GM19238 (cell line): ENCODE measurements around the gene ANKS6.

Experiments used
- DNase-seq: peaks from one replicate; pipeline ENCODE4 v3.0.0; 2011; ENCODE audit warnings: low spot score; ENCODE audit not compliant: insufficient read length

ANKS6 gene

DNA sequence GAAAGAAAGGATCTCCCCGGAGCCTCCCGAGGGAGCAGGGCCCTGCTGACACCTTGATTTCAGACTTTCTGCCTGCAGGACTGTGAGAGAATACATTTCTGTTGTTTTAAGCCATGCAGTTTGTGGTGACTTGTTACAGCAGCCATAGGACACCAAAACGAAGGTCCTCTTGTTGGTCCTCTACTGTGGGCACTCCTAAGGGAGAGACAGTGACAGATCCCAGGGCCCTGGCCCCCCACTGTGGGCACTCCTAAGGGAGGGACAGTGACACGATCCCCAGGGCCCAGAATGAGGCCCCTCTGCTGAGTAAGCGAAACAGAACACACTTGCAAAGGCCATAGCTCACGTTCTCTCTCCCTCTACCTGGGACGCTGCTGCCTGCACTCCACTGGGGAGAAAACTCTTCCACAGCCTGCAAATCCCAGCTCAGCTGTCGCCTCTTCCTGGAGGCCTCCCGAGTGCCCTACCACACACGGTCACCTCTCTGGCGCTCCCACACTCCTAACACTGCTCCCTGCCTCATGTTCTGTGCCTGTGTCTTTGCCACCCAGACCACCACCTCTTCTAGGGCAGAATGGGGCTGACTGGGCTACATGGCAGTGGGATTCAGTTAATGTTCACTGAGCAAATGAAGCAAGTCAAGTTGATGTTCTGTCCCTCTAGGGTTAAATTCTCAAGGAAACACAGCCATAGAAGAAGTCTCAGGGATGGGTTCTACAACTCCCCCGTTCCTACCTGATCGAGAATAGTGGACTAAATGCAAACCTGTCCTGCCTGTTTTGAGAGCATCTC lies 23.8 kb downstream of the ANKS6 start:
- DNase-seq: no peak

DNA sequence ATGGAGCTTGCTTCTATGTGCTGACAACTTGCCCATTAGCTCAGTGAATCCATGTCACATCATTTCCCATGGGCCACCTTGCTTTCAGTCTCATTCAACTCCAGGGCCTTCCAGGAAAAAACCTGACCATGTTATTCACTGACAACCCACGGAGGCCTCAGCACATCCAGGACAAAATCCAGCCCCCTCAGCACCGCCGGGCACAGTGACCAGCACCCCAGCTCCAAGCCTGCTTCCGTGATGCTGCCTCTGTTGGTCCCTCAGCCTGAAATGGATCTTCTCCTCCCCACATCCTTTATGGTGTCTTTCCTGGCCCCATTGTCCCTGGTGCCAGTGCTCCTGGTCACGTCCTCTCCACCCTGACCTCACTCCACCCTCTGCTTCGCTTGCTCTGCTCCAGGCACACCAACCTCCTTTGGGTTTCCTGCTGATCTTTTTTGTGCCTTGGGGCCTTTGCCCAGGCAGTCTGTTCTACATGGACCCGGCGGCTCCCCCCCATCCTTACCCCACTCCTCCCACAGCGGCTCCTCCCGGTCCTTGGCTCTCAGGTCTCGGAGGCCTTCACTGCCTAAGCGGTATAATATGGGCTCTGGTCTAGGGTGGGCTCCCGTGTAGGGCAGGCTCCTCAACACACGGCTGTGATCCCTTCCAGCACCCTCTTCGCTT lies 25.0 kb downstream of the ANKS6 start:
- DNase-seq: no peak

GRCh38 chr9:98770717-98771116 lies 25.6 kb downstream of the ANKS6 start:
- DNase-seq: no peak

GRCh38 chr9:98768344-98768743 lies 28.0 kb downstream of the ANKS6 start:
- no peak for DNase-seq

GRCh38 chr9:98767915-98768314 lies 28.4 kb downstream of the ANKS6 start:
- DNase-seq: no peak

DNA sequence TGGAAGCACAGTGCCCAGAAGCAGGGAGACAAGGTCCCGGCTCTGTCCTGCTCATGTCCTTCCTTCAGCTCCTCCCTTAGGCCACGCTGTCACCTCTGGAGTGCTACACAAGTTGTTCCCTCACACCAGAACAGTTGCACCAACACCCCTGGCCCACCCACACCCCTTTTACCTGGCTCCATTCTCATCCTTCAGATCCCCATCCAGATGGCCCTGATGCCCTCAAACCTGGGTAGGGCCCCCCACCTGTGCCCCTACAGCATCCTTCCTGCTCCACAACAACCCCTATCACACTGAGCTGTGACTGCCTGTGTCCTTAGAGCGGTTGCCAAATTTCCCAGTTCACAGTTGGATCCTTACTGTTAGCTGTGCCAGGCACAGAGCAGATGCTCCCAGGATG lies 29.2 kb downstream of the ANKS6 start:
- no peak for DNase-seq

GRCh38 chr9:98766586-98766985 lies 29.8 kb downstream of the ANKS6 start:
- DNase-seq: no peak

- DNase-seq: no peak
Measured at GRCh38 chr9:98765256-98765655, 31.1 kb downstream of the ANKS6 start.

GRCh38 chr9:98763986-98764745 lies 32.2 kb downstream of the ANKS6 start:
- no peak for DNase-seq

GRCh38 chr9:98760231-98760630 lies 36.1 kb downstream of the ANKS6 start:
- no peak for DNase-seq

DNA sequence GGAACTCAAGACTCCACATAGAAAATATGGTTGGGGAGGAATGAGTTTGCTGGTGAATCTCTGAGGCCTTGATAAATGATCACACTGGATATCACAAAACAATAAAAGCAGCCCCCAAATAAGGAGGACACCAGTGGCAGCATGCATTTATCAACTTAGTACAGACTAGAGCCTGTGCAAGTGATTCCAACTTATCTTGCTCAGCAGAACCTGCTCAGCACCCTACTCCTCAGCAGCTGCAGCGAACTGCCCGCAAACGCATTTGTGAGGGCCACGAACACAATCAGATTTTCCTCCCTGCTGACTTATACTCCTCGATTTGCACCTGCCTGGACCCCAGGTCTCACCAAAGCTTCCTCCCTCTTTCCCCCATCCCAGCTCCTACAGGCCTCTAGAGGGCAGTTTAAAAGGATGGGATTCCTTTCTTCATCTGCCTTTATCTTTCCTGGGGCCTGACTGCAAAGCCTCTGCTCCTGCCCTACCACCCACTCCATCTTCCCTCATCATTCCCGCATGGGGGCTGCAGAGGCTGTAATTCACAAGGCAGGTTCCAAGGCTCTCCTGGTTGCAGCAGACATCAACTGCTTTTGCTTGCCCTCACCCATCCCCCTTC lies 41.2 kb downstream of the ANKS6 start:
- DNase-seq: no peak

GRCh38 chr9:98751210-98751609 lies 45.1 kb downstream of the ANKS6 start:
- no peak for DNase-seq

DNA sequence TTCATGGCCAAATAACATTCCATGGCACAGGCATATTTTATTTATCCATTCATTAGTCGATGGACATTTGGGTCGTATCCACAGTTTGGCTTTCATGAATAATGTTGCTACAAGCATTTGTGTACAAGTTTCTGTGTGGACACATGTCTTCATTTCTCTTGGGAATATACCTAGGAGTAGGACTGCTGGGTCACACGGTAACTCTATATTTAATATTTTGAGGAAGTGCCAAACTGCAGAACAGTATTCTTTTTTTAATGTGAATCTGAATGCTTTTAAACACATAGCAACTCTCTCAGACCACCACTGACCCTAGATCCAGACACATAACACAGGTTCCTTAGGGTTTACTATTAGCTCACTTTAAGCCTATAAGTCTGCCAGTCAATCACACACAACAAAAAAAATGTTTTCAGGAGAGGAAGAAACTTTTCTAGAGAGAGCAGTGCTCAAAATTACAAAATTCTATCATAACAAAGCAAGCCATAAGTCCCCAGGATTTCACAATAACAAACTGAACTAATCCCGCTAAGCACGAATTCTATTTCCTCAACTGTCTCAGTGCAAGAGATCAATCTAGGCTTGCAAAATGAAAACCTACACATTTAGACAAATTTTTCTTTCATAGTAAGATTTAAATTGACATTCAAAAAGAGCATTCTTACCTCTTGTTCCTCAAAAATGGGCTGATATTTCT lies 45.8 kb downstream of the ANKS6 start:
- no peak for DNase-seq

DNA sequence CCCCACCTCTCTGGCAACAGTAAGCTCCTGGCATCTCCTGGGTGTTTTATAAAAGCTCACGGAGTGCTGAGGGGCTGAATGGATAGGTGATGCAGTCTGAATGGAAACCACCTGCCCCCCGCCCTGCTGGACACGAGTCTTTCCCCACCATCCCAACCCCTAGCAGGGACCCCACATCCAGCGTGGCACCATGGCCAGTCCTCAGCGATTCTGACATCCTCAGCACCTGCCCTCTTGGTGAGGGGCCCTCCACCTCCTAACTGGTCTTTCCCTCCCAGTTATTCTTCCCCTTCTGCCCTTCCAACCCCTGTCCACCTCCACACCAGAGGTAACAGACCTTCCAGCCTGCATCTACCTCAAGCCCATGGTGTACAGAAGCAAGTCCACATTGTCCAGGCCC lies 48.9 kb downstream of the ANKS6 start:
- DNase-seq: no peak

DNA sequence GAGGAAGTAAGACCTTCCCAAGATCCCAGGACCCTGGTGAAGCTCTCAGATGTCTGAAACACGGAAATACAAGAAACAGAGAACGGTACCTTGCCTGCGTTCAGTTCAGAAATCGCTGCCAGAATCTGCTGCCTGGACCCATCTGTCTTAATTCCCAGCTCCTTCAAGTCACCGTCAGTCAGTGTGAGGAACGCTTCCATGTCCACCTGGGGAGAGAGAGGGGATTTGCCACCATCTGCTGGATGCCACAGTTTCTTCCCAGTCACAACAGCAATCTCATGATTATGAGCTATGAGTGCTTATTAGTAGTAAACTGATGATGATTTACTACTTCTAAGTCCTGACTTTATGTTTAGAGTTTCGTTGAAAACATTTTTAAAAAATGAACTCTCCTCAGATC lies 50.9 kb downstream of the ANKS6 start:
- no peak for DNase-seq

DNA sequence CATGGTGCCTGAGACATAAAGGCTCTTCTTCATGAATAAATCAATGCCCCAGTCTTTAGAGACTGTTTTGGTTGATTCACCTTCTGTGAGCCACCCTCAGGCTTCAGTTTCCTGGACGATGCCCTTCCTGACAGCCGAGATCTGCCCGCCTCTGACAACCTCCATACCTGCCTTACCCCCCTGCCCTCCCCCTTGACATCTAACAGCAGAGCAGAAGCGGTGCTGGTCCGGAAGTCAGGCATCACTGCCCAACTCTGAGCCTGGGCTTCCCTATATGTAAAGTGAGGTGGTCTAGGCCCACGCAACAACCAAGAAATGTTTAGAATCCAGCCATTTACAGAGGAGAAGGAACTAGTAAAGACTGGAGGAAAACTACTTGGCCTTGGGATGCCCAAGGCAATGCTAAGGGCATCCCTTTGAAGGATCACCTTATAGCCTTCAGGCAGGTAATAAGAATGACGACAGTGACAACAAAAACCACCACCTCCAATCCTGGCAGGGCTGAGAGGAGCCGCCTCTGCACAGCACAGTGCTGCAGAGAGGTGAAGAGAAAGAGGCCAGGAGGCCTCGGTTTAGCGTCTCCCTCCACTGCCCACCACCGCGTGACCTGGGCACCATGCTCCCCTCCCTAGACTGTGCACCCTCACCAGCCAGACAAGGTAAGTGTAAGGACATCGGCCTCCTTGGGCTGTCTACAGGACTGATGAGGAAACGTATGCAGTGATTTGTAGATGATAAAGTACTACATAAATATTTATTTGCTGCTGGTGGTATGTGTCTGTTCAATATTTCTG lies 52.3 kb downstream of the ANKS6 start:
- DNase-seq: no peak

DNA sequence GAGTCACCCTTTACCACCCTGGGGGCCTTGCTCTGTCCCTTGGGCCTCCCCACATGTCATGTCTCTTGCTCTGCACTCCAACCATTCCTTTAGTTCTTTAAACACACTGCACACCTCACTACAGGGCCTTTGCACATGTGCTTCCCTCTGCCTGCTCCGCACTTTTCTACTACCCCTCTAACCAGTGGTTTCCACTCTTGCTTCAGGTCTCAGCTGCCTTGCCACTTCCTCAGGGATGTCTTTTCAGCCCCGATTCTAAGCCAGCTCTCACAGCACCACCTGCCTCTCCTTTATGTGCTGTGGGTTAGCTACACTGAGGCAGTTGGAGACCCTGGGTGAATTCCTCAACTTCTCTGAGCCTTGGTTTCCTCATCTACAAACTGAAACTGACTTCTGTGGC lies 53.0 kb downstream of the ANKS6 start:
- no peak for DNase-seq

- DNase-seq: no peak
Measured at GRCh38 chr9:98742325-98743280, 53.8 kb downstream of the ANKS6 start.

DNA sequence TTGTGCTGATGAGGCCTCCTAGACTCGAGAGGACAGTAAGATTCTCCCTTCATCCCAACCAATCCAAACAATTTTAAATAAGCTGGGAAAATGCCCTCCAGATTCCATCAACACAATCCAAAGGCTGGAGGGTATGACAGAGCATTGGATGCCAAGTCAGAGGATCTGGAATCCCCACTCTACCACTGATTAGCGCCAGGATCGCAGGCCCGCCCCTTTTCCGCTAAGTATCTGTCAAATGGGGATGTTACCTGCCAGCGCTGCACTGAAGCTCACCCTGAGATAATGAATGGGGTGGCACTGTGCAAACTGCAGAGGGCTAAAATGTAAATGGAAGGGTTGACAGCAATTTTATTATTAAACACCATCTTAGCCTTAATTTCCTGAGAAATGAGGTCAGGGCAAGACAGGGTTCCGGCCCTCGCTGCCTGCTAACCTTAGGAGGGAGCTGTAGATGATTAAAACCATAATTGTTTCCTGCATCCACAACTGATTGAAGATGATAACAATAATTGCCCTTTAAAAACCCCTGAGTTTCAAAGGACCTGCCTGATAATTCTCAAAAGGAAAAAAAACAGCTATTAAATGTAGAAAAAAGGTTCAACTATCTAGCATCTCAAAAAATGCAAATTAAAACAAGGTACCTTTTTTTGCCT lies 56.0 kb downstream of the ANKS6 start:
- no peak for DNase-seq
